Measurements from ENCODE around the gene CUEDC2. TPM values are rescaled to one million over a fixed set of nuclear protein-coding genes. Genes with fewer than 3 reads are reported as not detected.

CUEDC2 gene
- total RNA-seq, 1 donor from 2014 or later = 43.7 TPM

- TF ChIP-seq CTCF (IDR thresholded peaks at IDR 0.05) = no peak
- H3K36me3 Mint-ChIP-seq (ENCODE audit: low read depth) = no peaks in the 10 kb centered on the region
- no peak overlapping the region for H3K27ac Mint-ChIP-seq
- CTCF ChIA-PET = interaction anchor here (0.7 kb wide), 1 partner anchor 15 kb away, joined by 3 read pairs; no protein-coding TSS in a partner anchor
- POLR2A ChIA-PET = no interaction called here
- no peaks in the 10 kb centered on the region for H3K27me3 Mint-ChIP-seq
- DNase-seq (no peak), ATAC-seq (ENCODE audit: low read depth) (no peak)
- intact Hi-C loops (cut with micrococcal nuclease) = no loop called here
- no peaks in the 10 kb centered on the region for H3K9me3 Mint-ChIP-seq
- peaks cover 5% of the 10 kb centered on the region for H3K4me1 Mint-ChIP-seq
- no peak overlapping the region for H3K4me3 Mint-ChIP-seq
These were observed 35.6 kb upstream of the CUEDC2 start for GRCh38 chr10:102467971-102468438.

- POLR2A ChIA-PET = no interaction called here
- CTCF ChIA-PET = no interaction called here
- no peak for DNase-seq
- Mint-ChIP-seq H3K36me3 (ENCODE audit: low read depth) (no peaks in the 10 kb centered on the region), H3K27me3 (no peaks in the 10 kb centered on the region), H3K4me1 (peaks cover 11% of the 10 kb centered on the region), H3K9me3 (no peaks in the 10 kb centered on the region), H3K4me3 (no peak overlapping the region), H3K27ac (no peak overlapping the region)
- no peak for TF ChIP-seq CTCF (IDR thresholded peaks at IDR 0.05)
- ATAC-seq (ENCODE audit: low read depth) = no peak
- intact Hi-C loops (cut with micrococcal nuclease) = no loop called here
These were observed 34.9 kb upstream of the CUEDC2 start for GRCh38 chr10:102467318-102467717.

GRCh38 chr10:102465466-102465865 lies 33.1 kb upstream of the CUEDC2 start:
- Mint-ChIP-seq H3K36me3 (ENCODE audit: low read depth) (no peaks in the 10 kb centered on the region), H3K27ac (no peak overlapping the region), H3K4me1 (peaks cover 29% of the 10 kb centered on the region), H3K9me3 (no peaks in the 10 kb centered on the region), H3K4me3 (no peak overlapping the region), H3K27me3 (no peaks in the 10 kb centered on the region)
- no peak for ATAC-seq (ENCODE audit: low read depth)
- ChIA-PET POLR2A (no interaction called here), CTCF (interaction anchor here (0.9 kb wide), 1 partner anchor 71 kb away, joined by 4 read pairs; no protein-coding TSS in a partner anchor)
- intact Hi-C loops (cut with micrococcal nuclease) = no loop called here
- no peak for TF ChIP-seq CTCF (IDR thresholded peaks at IDR 0.05)
- DNase-seq = no peak

GRCh38 chr10:102463983-102464382 lies 31.6 kb upstream of the CUEDC2 start:
- no peak for TF ChIP-seq CTCF (IDR thresholded peaks at IDR 0.05)
- Mint-ChIP-seq H3K36me3 (ENCODE audit: low read depth) (no peaks in the 10 kb centered on the region), H3K9me3 (no peaks in the 10 kb centered on the region), H3K4me3 (no peak overlapping the region), H3K4me1 (peaks cover 31% of the 10 kb centered on the region), H3K27me3 (no peaks in the 10 kb centered on the region), H3K27ac (no peak overlapping the region)
- intact Hi-C loops (cut with micrococcal nuclease) = no loop called here
- POLR2A ChIA-PET = interaction anchor here (1.3 kb wide), 1 partner anchor 38 kb away, joined by 4 read pairs; the partner anchor contains the start of gene ACTR1A
- CTCF ChIA-PET = no interaction called here
- ATAC-seq (ENCODE audit: low read depth) = no peak
- no peak for DNase-seq

- H3K27me3 Mint-ChIP-seq = no peaks in the 10 kb centered on the region
These were observed 30.2 kb upstream of the CUEDC2 start for GRCh38 chr10:102462512-102463054.

More at GRCh38 chr10:102462512-102463054, 30.2 kb upstream of the CUEDC2 start:
- Mint-ChIP-seq H3K4me1 (peaks cover 31% of the 10 kb centered on the region), H3K4me3 (peak overlapping the region; percentile 29), H3K9me3 (no peaks in the 10 kb centered on the region), H3K27ac (no peak overlapping the region), H3K36me3 (ENCODE audit: low read depth) (no peaks in the 10 kb centered on the region)
- DNase-seq (no peak), ATAC-seq (ENCODE audit: low read depth) (no peak)
- intact Hi-C loops (cut with micrococcal nuclease) = no loop called here
- ChIA-PET CTCF (interaction anchor here (1.5 to 1.9 kb wide), 3 partner anchors 40 to 232 kb away, joined by 5 to 8 read pairs (median 7); no protein-coding TSS in a partner anchor), POLR2A (interaction anchor here (0.8 to 4.3 kb wide), 10 partner anchors 12 to 231 kb away, joined by 3 to 51 read pairs (median 8); partner anchors contain the start of genes ACTR1A, C10orf95, CUEDC2 and FBXL15)
- TF ChIP-seq CTCF (IDR thresholded peaks at IDR 0.05) = no peak
